IMR-90 (cell line): ENCODE results near the gene TSBP1. TPM values are rescaled to one million over a fixed set of nuclear protein-coding genes. Genes with fewer than 3 reads are reported as not detected.

Experiments
- ATAC-seq: fragments of 200-7000 bp; cut with Tn5 transposase; 2 replicates; pipeline ENCODE4 v1.9.1; 2020; ENCODE audit warnings: low read depth, mild to moderate bottlenecking, moderate library complexity
- BruUV-seq: library from RNA; stranded (reverse); fragments of 400-500 nt; replicated peaks from 2 replicates; lab custom pipeline; 2021; lab: Mats Ljungman, UMichigan
- CTCF ChIA-PET: fragments of 300-600 bp; formaldehyde crosslinking; extraction: SDS; loops from one replicate; lab custom pipeline; 2021; ENCODE audit warnings: antibody characterized with exemption; lab: Yijun Ruan, JAX
- POLR2A ChIA-PET: fragments of 300-600 bp; sonication (Branson Sonifier 250); formaldehyde crosslinking; loops from one replicate; lab custom pipeline; 2022; ENCODE audit warnings: antibody characterized with exemption; ENCODE audit not compliant: unreplicated experiment; lab: Charles Lee
- DNase-seq: peaks from one replicate; pipeline ENCODE4 v3.0.0; 2013
- H2AFZ ChIP-seq: replicated peaks from 2 replicates; pipeline ENCODE3; 2013; ENCODE audit warnings: low read length, mild to moderate bottlenecking; ENCODE audit not compliant: poor library complexity
- H2AK5ac ChIP-seq: 2 replicates; pipeline ENCODE4 v1.6.1; 2013; ENCODE audit warnings: low read depth, low read length, inconsistent platforms
- H2AK9ac ChIP-seq: replicated peaks from 2 replicates; pipeline ENCODE3; 2013; ENCODE audit warnings: mild to moderate bottlenecking, low read depth, low read length, moderate library complexity; ENCODE audit not compliant: poor library complexity
- H2BK120ac ChIP-seq: 2 replicates; pipeline ENCODE4 v1.6.1; 2013; ENCODE audit warnings: low read depth, low read length, inconsistent platforms
- H2BK15ac ChIP-seq: 3 replicates; pipeline ENCODE4 v1.6.1; 2013; ENCODE audit warnings: low read depth, low read length, inconsistent platforms
- H2BK20ac ChIP-seq: 2 replicates; pipeline ENCODE4 v1.6.1; 2013; ENCODE audit warnings: low read depth, mild to moderate bottlenecking, inconsistent platforms, low read length, moderate library complexity
- H2BK5ac ChIP-seq: 2 replicates; pipeline ENCODE4 v1.6.1; 2013; ENCODE audit warnings: mild to moderate bottlenecking, low read depth, low read length, inconsistent platforms; ENCODE audit not compliant: poor library complexity, severe bottlenecking
- H3K14ac ChIP-seq: replicated peaks from 2 replicates; pipeline ENCODE4 v1.6.1; 2013; ENCODE audit warnings: low read depth, low read length, inconsistent platforms
- H3K18ac ChIP-seq: 2 replicates; pipeline ENCODE4 v1.6.1; 2013; ENCODE audit warnings: low read depth, low read length, control low read depth
- H3K23ac ChIP-seq: 2 replicates; pipeline ENCODE4 v1.6.1; 2013; ENCODE audit warnings: low read depth, low read length, inconsistent platforms
- H3K27ac ChIP-seq: 2 replicates; pipeline ENCODE4 v1.5.1; 2013; ENCODE audit warnings: mild to moderate bottlenecking, control low read depth, low read length; ENCODE audit not compliant: insufficient read depth
- H3K27me3 ChIP-seq: 2 replicates; pipeline ENCODE4 v1.6.1; 2013; ENCODE audit warnings: low read length; ENCODE audit not compliant: control insufficient read depth, insufficient read depth
- H3K36me3 ChIP-seq: 2 replicates; pipeline ENCODE4 v1.6.1; 2013; ENCODE audit warnings: low read length, mixed read lengths; ENCODE audit not compliant: control insufficient read depth, insufficient read depth
- H3K4ac ChIP-seq: 2 replicates; pipeline ENCODE4 v1.6.1; 2013; ENCODE audit warnings: low read depth, low read length, inconsistent platforms
- H3K4me1 ChIP-seq: 2 replicates; pipeline ENCODE4 v1.6.1; 2013; ENCODE audit warnings: low read length, mixed read lengths; ENCODE audit not compliant: control insufficient read depth, insufficient read depth
- H3K4me2 ChIP-seq: 2 replicates; pipeline ENCODE4 v1.6.1; 2013; ENCODE audit warnings: low read depth, mild to moderate bottlenecking, control low read depth, low read length, moderate library complexity
- H3K4me3 ChIP-seq: 2 replicates; pipeline ENCODE4 v1.5.1; 2013; ENCODE audit warnings: low read depth, mild to moderate bottlenecking, control low read depth, low read length, moderate library complexity; ENCODE audit not compliant: insufficient read depth
- H3K56ac ChIP-seq: 2 replicates; pipeline ENCODE4 v1.6.1; 2013; ENCODE audit warnings: low read length, inconsistent platforms; ENCODE audit not compliant: insufficient read depth; ENCODE audit errors: extremely low read depth
- H3K79me1 ChIP-seq, 2 experiments: 2 replicates each; pipeline ENCODE4 v1.6.1; 2013; ENCODE audit warnings: low read length in 2 of 2, inconsistent platforms in 1 of 2, low read depth in 1 of 2
- H3K9ac ChIP-seq: 2 replicates; pipeline ENCODE4 v1.6.1; 2013; ENCODE audit warnings: low read depth, low read length, control low read depth
- H3K9me1 ChIP-seq: 2 replicates; pipeline ENCODE4 v1.6.1; 2013; ENCODE audit warnings: low read length, inconsistent platforms; ENCODE audit not compliant: insufficient read depth
- H3K9me3 ChIP-seq: 2 replicates; pipeline ENCODE4 v1.6.1; 2013; ENCODE audit warnings: low read length; ENCODE audit not compliant: control insufficient read depth, insufficient read depth
- H4K20me1 ChIP-seq: 2 replicates; pipeline ENCODE4 v1.6.1; 2013; ENCODE audit warnings: low read length, inconsistent platforms; ENCODE audit not compliant: insufficient read depth
- H4K5ac ChIP-seq: 2 replicates; pipeline ENCODE4 v1.6.1; 2013; ENCODE audit warnings: mild to moderate bottlenecking, low read depth, low read length, control low read depth
- H4K8ac ChIP-seq, 2 experiments: 2 replicates each; pipeline ENCODE4 v1.6.1; 2013; ENCODE audit warnings: low read depth in 2 of 2, low read length in 2 of 2, control low read depth in 1 of 2, inconsistent platforms in 1 of 2
- H4K91ac ChIP-seq: 2 replicates; pipeline ENCODE4 v1.6.1; 2013; ENCODE audit warnings: low read depth, low read length, inconsistent platforms; ENCODE audit not compliant: insufficient read depth
- CEBPB ChIP-seq: IDR thresholded peaks from 2 replicates; pipeline ENCODE4 v1.6.1; 2012; ENCODE audit warnings: low read depth, low read length, improper control_type of control experiment
- MAFK ChIP-seq: IDR thresholded peaks from 2 replicates; pipeline ENCODE4 v1.6.1; 2012; ENCODE audit warnings: low read depth, low read length, improper control_type of control experiment
- NFE2L2 ChIP-seq: fragments of 150-350 bp; IDR thresholded peaks from 2 replicates; pipeline ENCODE4 v1.6.1; 2016; ENCODE audit warnings: low read depth, mild to moderate bottlenecking, low read length
- POLR2A ChIP-seq: IDR thresholded peaks from 2 replicates; pipeline ENCODE4 v1.6.1; 2012; ENCODE audit warnings: mild to moderate bottlenecking, low read depth, low read length
- RAD21 ChIP-seq: IDR thresholded peaks from 2 replicates; pipeline ENCODE4 v1.6.1; 2012; ENCODE audit warnings: low read length, improper control_type of control experiment
- SMC3 ChIP-seq: fragments of 150-350 bp; IDR thresholded peaks from 2 replicates; pipeline ENCODE4 v1.6.1; 2016; ENCODE audit warnings: low read depth, mild to moderate bottlenecking, antibody characterized with exemption, low read length, moderate library complexity
- WGBS, 2 experiments: methylation state at CpG; one replicate each; pipeline versions ENCODE4 v1.1.5 to v1.1.7; 2013; ENCODE audit warnings: missing lambda C conversion rate in 2 of 2; ENCODE audit not compliant: insufficient read length in 1 of 2; ENCODE audit errors: extremely low coverage in 2 of 2; 5-methylcytosine and 5-hydroxymethylcytosine counted together
- dilution Hi-C: fragments of 300-500 bp; cut with HindIII; formaldehyde crosslinking; loops from one replicate; pipeline ENCODE4 v1.14.3; 2018; ENCODE audit warnings: low sequenced_read_pairs; ENCODE audit not compliant: unreplicated experiment
- in situ Hi-C: fragments of 300-500 bp; cut with MboI; formaldehyde crosslinking; loops from 3 replicates; pipeline ENCODE4 v1.14.3; 2019; ENCODE audit warnings: low sequenced_read_pairs, inconsistent platforms, mixed read lengths
- intact Hi-C: fragments of 100-400 bp; cut with micrococcal nuclease; formaldehyde crosslinking; loops from 2 replicates; pipeline ENCODE4 v1.10.0; 2022
- polyA plus RNA-seq, 3 experiments: library from polyadenylated mRNA; depleted of rRNA; stranded (reverse); fragments of >200 nt; gene quantifications; 2 replicates each; pipeline ENCODE4 v1.2.3, GENCODE V29; 2012; ENCODE audit warnings: low replicate concordance in 1 of 3
- total RNA-seq: library from RNA; depleted of rRNA; stranded (reverse); fragments of >200 nt; gene quantifications from 2 replicates; pipeline ENCODE4 v1.2.3, GENCODE V29; 2012
- TF ChIP-seq, protein P1 (sequence below): conservative IDR thresholded peaks from 2 replicates; pipeline ENCODE4 v1.5.1; 2012; ENCODE audit warnings: mild to moderate bottlenecking, low read depth, low read length, improper control_type of control experiment

The TSBP1 gene
- total and polyA plus RNA-seq, 2 of the 4 experiments (the other 2 are of a cell fraction), result not detected

- Histone ChIP-seq H3K56ac (no peak overlapping the region), H3K36me3 (no peaks in the 10 kb centered on the region), H3K4me3 (no peak overlapping the region), H3K79me1 (no peaks in the 10 kb centered on the region), H2AK9ac (no peak overlapping the region), H3K4me2 (no peak overlapping the region), H2BK120ac (no peak overlapping the region), H3K27me3 (peaks cover 24% of the 10 kb centered on the region), H3K18ac (no peak overlapping the region), H3K4me1 (no peaks in the 10 kb centered on the region), H2AFZ (peak overlapping the region; percentile 67), H4K8ac (no peak overlapping the region), H3K9me3 (no peaks in the 10 kb centered on the region), H2BK20ac (no peak overlapping the region), H3K9ac (no peak overlapping the region), H2BK15ac (no peak overlapping the region), H4K5ac (no peak overlapping the region), H3K23ac (no peak overlapping the region), H2AK5ac (no peak overlapping the region), H3K27ac (no peak overlapping the region), H2BK5ac (no peak overlapping the region), H4K20me1 (no peaks in the 10 kb centered on the region), H4K91ac (no peak overlapping the region), H3K14ac (no peak overlapping the region), H3K9me1 (no peaks in the 10 kb centered on the region), H3K4ac (no peak overlapping the region)
- DNase-seq (peak; percentile 69), ATAC-seq (peak; percentile 93)
- BruUV-seq, result no TSS peak
- ChIA-PET CTCF (interaction anchor here (1.0 to 2.0 kb wide), 10 partner anchors 13 to 455 kb away, joined by 3 to 9 read pairs (median 4); no protein-coding TSS in a partner anchor), POLR2A (no interaction called here)
- TF ChIP-seq CEBPB, result no peak
- peak; percentile 74 for TF ChIP-seq SMC3
- TF ChIP-seq NFE2L2, result no peak
- peak; percentile 72 for TF ChIP-seq RAD21
- TF ChIP-seq MAFK, result no peak
- TF ChIP-seq, protein P1, sequence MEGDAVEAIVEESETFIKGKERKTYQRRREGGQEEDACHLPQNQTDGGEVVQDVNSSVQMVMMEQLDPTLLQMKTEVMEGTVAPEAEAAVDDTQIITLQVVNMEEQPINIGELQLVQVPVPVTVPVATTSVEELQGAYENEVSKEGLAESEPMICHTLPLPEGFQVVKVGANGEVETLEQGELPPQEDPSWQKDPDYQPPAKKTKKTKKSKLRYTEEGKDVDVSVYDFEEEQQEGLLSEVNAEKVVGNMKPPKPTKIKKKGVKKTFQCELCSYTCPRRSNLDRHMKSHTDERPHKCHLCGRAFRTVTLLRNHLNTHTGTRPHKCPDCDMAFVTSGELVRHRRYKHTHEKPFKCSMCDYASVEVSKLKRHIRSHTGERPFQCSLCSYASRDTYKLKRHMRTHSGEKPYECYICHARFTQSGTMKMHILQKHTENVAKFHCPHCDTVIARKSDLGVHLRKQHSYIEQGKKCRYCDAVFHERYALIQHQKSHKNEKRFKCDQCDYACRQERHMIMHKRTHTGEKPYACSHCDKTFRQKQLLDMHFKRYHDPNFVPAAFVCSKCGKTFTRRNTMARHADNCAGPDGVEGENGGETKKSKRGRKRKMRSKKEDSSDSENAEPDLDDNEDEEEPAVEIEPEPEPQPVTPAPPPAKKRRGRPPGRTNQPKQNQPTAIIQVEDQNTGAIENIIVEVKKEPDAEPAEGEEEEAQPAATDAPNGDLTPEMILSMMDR, result peak; percentile 83
- no peak for TF ChIP-seq POLR2A
- intact Hi-C loops, result loop anchor here (1.0 to 5.0 kb wide), 5 partner anchors 168 to 384 kb away; no protein-coding TSS in a partner anchor
- in situ Hi-C loops, result loop anchor here (5.0 to 10.0 kb wide), 2 partner anchors 166 to 281 kb away; no protein-coding TSS in a partner anchor
- WGBS, 2 experiments, result no CpG with 5 or more reads among the region's 11 CpGs
- dilution Hi-C loops, result no loop called here
Measured at GRCh38 chr6:32413427-32414047, 41.8 kb upstream of the TSBP1 start.
